BE2C (cell line): ENCODE results near the gene TRMT2B.

Experiments used
- DNase-seq: peaks from one replicate; pipeline ENCODE4 v3.0.0-alpha.2; 2020
- H3K27me3 ChIP-seq: fragments of 250-450 bp; sonication (Bioruptor Pico); 2 replicates; pipeline ENCODE4 v1.5.1; 2020; ENCODE audit warnings: mild to moderate bottlenecking
- H3K36me3 ChIP-seq: fragments of 250-450 bp; sonication (Bioruptor Pico); 2 replicates; pipeline ENCODE4 v1.5.1; 2020; ENCODE audit warnings: mild to moderate bottlenecking
- H3K4me1 ChIP-seq: fragments of 250-450 bp; sonication (Bioruptor Pico); 2 replicates; pipeline ENCODE4 v1.5.1; 2020
- H3K4me3 ChIP-seq: 2 replicates; pipeline ENCODE4 v1.5.1; 2011; ENCODE audit warnings: low read depth, low read length
- H3K9me3 ChIP-seq: fragments of 250-450 bp; sonication (Bioruptor Pico); 2 replicates; pipeline ENCODE4 v1.5.1; 2020
- TF ChIP-seq, protein P1 (sequence below): IDR thresholded peaks from 2 replicates; pipeline ENCODE4 v1.5.1; 2012; ENCODE audit warnings: mild to moderate bottlenecking, low read depth, low read length

Gene TRMT2B

GRCh38 chrX:101051153-101051548 is 760 bp downstream of the TRMT2B start:
- Histone ChIP-seq H3K9me3 (no peaks in the 10 kb centered on the region), H3K36me3 (no peaks in the 10 kb centered on the region), H3K4me3 (no peak overlapping the region), H3K27me3 (peaks cover 18% of the 10 kb centered on the region), H3K4me1 (no peaks in the 10 kb centered on the region)
- TF ChIP-seq, protein P1, sequence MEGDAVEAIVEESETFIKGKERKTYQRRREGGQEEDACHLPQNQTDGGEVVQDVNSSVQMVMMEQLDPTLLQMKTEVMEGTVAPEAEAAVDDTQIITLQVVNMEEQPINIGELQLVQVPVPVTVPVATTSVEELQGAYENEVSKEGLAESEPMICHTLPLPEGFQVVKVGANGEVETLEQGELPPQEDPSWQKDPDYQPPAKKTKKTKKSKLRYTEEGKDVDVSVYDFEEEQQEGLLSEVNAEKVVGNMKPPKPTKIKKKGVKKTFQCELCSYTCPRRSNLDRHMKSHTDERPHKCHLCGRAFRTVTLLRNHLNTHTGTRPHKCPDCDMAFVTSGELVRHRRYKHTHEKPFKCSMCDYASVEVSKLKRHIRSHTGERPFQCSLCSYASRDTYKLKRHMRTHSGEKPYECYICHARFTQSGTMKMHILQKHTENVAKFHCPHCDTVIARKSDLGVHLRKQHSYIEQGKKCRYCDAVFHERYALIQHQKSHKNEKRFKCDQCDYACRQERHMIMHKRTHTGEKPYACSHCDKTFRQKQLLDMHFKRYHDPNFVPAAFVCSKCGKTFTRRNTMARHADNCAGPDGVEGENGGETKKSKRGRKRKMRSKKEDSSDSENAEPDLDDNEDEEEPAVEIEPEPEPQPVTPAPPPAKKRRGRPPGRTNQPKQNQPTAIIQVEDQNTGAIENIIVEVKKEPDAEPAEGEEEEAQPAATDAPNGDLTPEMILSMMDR = no peak
- no peak for DNase-seq

- Histone ChIP-seq H3K36me3 (no peaks in the 10 kb centered on the region), H3K27me3 (no peaks in the 10 kb centered on the region), H3K4me3 (no peak overlapping the region), H3K4me1 (no peaks in the 10 kb centered on the region), H3K9me3 (no peaks in the 10 kb centered on the region)
- DNase-seq = no peak
- TF ChIP-seq, protein P1 = no peak
These were observed 11.7 kb downstream of the TRMT2B start for GRCh38 chrX:101040197-101040596.

DNA sequence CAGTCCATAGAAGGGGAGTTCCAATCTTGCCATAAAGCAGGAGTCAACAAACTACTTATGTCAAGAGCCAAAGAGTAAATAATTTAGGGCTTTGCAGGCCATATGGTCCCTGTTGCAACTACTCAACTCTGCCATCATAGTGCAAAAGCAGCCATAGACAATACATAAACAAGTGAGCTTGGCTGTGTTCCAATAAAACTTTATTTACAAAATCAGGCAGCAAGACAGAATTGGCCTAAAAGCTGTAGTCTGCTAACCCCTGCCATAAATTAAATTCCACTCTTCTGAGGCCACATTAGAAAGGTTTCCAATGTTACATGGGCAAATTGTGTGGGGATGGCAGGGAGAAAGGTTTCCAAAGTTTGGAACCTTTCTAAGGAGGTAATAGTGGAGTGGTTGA is 14.7 kb downstream of the TRMT2B start:
- Histone ChIP-seq H3K9me3 (no peaks in the 10 kb centered on the region), H3K27me3 (no peaks in the 10 kb centered on the region), H3K36me3 (no peaks in the 10 kb centered on the region), H3K4me1 (no peaks in the 10 kb centered on the region), H3K4me3 (no peak overlapping the region)
- no peak for DNase-seq
- TF ChIP-seq, protein P1 = no peak

- no peaks in the 10 kb centered on the region for H3K27me3 ChIP-seq
- no peak for DNase-seq
- no peaks in the 10 kb centered on the region for H3K4me1 ChIP-seq
- no peak overlapping the region for H3K4me3 ChIP-seq
- TF ChIP-seq, protein P1 = no peak
- no peaks in the 10 kb centered on the region for H3K9me3 ChIP-seq
- no peaks in the 10 kb centered on the region for H3K36me3 ChIP-seq
These were observed 22.2 kb downstream of the TRMT2B start for GRCh38 chrX:101029665-101030064.

DNA sequence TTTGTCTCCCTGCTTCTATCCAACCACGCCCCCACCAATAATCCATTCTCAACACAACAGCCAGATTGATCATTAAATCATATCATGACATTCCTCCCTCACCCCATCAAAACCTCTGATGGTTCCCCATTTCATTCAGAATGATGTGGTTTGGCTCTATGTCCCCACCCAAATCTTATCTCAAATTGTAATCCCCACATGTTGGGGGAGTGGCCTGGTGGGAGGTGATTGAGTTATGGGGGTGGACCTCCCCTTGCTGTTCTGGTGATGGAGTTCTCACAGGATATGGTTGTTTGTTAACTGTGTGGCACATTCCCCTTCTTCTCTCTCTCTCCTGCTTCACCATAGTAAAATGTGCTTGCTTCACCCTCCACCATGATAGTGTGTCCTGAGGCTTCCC is 23.3 kb downstream of the TRMT2B start:
- no peak overlapping the region for H3K4me3 ChIP-seq
- no peaks in the 10 kb centered on the region for H3K4me1 ChIP-seq
- H3K27me3 ChIP-seq = no peaks in the 10 kb centered on the region
- TF ChIP-seq, protein P1 = no peak
- no peak for DNase-seq
- no peaks in the 10 kb centered on the region for H3K36me3 ChIP-seq
- H3K9me3 ChIP-seq = no peaks in the 10 kb centered on the region

DNA sequence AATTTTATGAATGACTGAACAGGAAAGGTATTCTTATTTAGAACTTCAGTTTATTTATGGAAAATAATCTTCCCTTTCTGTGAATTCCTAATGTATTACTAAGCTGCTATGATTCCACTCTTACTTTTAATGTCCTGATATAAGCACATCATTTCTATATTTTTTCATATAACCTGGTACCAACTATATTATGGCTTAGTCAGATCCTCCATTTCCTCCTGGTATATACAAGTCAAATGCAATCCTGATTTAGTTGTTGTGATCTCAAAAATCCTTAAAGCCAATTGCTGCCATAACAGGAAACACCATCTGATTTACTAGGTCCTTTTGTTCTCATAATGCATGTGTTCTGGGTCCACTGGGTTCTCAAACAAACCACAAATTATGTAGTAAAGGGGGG is 26.8 kb downstream of the TRMT2B start:
- no peak for DNase-seq
- Histone ChIP-seq H3K4me3 (no peak overlapping the region), H3K36me3 (no peaks in the 10 kb centered on the region), H3K9me3 (no peaks in the 10 kb centered on the region), H3K4me1 (no peaks in the 10 kb centered on the region), H3K27me3 (no peaks in the 10 kb centered on the region)
- TF ChIP-seq, protein P1 = no peak
